ENCODE results near the gene KCNH2. TPM values are rescaled to one million over a fixed set of nuclear protein-coding genes. Genes with fewer than 3 reads are reported as not detected.

Gene KCNH2
- total RNA-seq, 3 donors from 2014 or later (not counting 1 experiment from before 2014, with no cell fraction given) = 0.39 to 0.60 TPM; not detected in 1

GRCh38 chr7:150963707-150964559 lies 14.2 kb downstream of the KCNH2 start:
- no peak for DNase-seq
- no peak overlapping the region for H3K4me3 Mint-ChIP-seq
- H3K36me3 ChIP-seq (ENCODE audit: control insufficient read depth, insufficient read depth, low read length) = no peaks in the 10 kb centered on the region
- ATAC-seq = no peak
- H3K27me3 ChIP-seq (ENCODE audit: control insufficient read depth, insufficient read depth, low read length) = peaks cover 9% of the 10 kb centered on the region
- H3K4me3 ChIP-seq (ENCODE audit: low read length) = no peak overlapping the region
- H3K27me3 Mint-ChIP-seq (ENCODE audit: low read depth in 2 of 2) = peaks cover 36 to 41% of the 10 kb centered on the region in 2 donors
- no peaks in the 10 kb centered on the region for H3K36me3 Mint-ChIP-seq
- 79% methylated on average over 18 of the region's 18 CpGs for WGBS (ENCODE audit: insufficient coverage)
- no peak overlapping the region for H3K27ac Mint-ChIP-seq
- no peak for TF ChIP-seq CTCF (IDR thresholded peaks at IDR 0.05)
- intact Hi-C loops (cut with micrococcal nuclease) = loop anchor here (1.0 to 5.0 kb wide), 2 partner anchors 53 to 147 kb away; no protein-coding TSS in a partner anchor
- peaks cover 0 to 9% of the 10 kb centered on the region in 2 donors for H3K4me1 Mint-ChIP-seq
- H3K27ac ChIP-seq (ENCODE audit: low read length) = no peak overlapping the region
- no peaks in the 10 kb centered on the region for H3K9me3 ChIP-seq (ENCODE audit: control insufficient read depth, insufficient read depth, low read length)
- no peaks in the 10 kb centered on the region for H3K9me3 Mint-ChIP-seq
- peaks cover 4% of the 10 kb centered on the region for H3K4me1 ChIP-seq (ENCODE audit: control insufficient read depth, insufficient read depth, low read length)

GRCh38 chr7:150962553-150963399 lies 15.3 kb downstream of the KCNH2 start:
- H3K4me3 ChIP-seq (ENCODE audit: low read length) = no peak overlapping the region
- H3K4me1 ChIP-seq (ENCODE audit: control insufficient read depth, insufficient read depth, low read length) = peaks cover 4% of the 10 kb centered on the region
- no peaks in the 10 kb centered on the region for H3K9me3 ChIP-seq (ENCODE audit: control insufficient read depth, insufficient read depth, low read length)
- no peak overlapping the region for H3K27ac Mint-ChIP-seq
- no peaks in the 10 kb centered on the region for H3K9me3 Mint-ChIP-seq
- H3K4me1 Mint-ChIP-seq = peaks cover 0 to 9% of the 10 kb centered on the region in 2 donors
- peak; percentile 66 to 98 (median 94) for ATAC-seq
- peaks cover 9% of the 10 kb centered on the region for H3K27me3 ChIP-seq (ENCODE audit: control insufficient read depth, insufficient read depth, low read length)
- peak; percentile 48 to 81 for DNase-seq
- peak; percentile 72 for TF ChIP-seq CTCF (IDR thresholded peaks at IDR 0.05)
- H3K4me3 Mint-ChIP-seq = no peak overlapping the region
- no peaks in the 10 kb centered on the region for H3K36me3 ChIP-seq (ENCODE audit: control insufficient read depth, insufficient read depth, low read length)
- no peak overlapping the region for H3K27ac ChIP-seq (ENCODE audit: low read length)
- intact Hi-C loops (cut with micrococcal nuclease) = loop anchor here (1.0 to 5.0 kb wide), 2 partner anchors 55 to 149 kb away; no protein-coding TSS in a partner anchor
- H3K27me3 Mint-ChIP-seq (ENCODE audit: low read depth in 2 of 2) = peaks cover 39 to 42% of the 10 kb centered on the region in 2 donors
- 28% methylated on average over 20 of the region's 23 CpGs for WGBS (ENCODE audit: insufficient coverage)
- no peaks in the 10 kb centered on the region for H3K36me3 Mint-ChIP-seq

GRCh38 chr7:150962290-150962552 lies 15.9 kb downstream of the KCNH2 start:
- Histone ChIP-seq H3K4me3 (ENCODE audit: low read length) (no peak overlapping the region), H3K27ac (ENCODE audit: low read length) (no peak overlapping the region), H3K27me3 (ENCODE audit: control insufficient read depth, insufficient read depth, low read length) (peaks cover 11% of the 10 kb centered on the region), H3K4me1 (ENCODE audit: control insufficient read depth, insufficient read depth, low read length) (peaks cover 4% of the 10 kb centered on the region), H3K36me3 (ENCODE audit: control insufficient read depth, insufficient read depth, low read length) (no peaks in the 10 kb centered on the region), H3K9me3 (ENCODE audit: control insufficient read depth, insufficient read depth, low read length) (no peaks in the 10 kb centered on the region)
- no peak for TF ChIP-seq CTCF (IDR thresholded peaks at IDR 0.05)
- no peak overlapping the region for H3K4me3 Mint-ChIP-seq
- H3K9me3 Mint-ChIP-seq = no peaks in the 10 kb centered on the region
- no peaks in the 10 kb centered on the region for H3K36me3 Mint-ChIP-seq
- WGBS (ENCODE audit: insufficient coverage) = 72% methylated on average over 2 of the region's 2 CpGs
- peaks cover 0 to 12% of the 10 kb centered on the region in 2 donors for H3K4me1 Mint-ChIP-seq
- DNase-seq (no peak), ATAC-seq (no peak)
- H3K27me3 Mint-ChIP-seq (ENCODE audit: low read depth in 2 of 2) = peaks cover 39 to 42% of the 10 kb centered on the region in 2 donors
- H3K27ac Mint-ChIP-seq = no peak overlapping the region
- intact Hi-C loops (cut with micrococcal nuclease) = loop anchor here (5.0 kb wide), 1 partner anchor 55 kb away; no protein-coding TSS in a partner anchor

Measured in natural killer cell (primary cell).